Measurements from ENCODE around the gene SLC39A9.

Gene SLC39A9

DNA sequence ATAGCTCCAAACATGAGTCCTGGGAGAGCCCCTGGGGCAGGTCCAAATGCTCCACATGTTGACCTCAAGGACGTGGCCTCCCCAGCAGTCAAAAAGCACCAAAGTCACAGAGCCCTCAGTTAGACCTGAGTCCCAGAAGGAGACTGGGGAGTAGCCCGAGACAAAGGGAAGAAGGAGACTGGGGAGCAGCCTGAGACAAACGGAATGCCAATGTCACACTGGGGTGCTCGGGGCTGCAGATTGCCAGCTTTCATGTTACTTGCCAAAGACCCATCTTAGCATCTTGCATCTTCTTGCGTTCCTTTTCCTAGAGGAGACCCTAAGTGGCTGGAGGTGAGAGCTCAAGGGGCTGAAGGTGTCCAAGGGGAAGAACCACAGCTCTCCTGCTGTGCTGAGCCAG is 100.9 kb downstream of the SLC39A9 start:
- DNase-seq (ENCODE audit: low read depth, low spot score) = no peak

DNA sequence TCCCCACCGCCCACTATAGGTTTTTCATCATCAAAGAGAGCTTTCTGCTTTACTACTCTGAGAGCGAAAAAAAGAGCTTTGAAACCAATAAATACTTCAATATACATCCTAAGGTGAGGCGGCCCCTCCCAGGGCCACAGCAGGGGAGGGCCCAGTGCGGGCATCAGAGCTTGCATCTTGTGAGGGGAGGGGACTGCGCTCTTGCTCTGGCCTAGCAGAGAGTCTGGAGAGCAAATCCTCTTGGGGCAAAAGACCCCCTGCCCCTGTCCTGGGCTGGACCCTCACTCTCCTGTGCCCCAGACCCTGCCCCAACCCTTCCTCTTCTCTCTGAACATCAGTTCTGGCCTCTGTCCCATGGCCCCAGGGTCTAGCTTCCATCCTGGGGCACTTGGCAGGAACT is 101.6 kb downstream of the SLC39A9 start:
- DNase-seq (ENCODE audit: low read depth, low spot score) = no peak

DNA sequence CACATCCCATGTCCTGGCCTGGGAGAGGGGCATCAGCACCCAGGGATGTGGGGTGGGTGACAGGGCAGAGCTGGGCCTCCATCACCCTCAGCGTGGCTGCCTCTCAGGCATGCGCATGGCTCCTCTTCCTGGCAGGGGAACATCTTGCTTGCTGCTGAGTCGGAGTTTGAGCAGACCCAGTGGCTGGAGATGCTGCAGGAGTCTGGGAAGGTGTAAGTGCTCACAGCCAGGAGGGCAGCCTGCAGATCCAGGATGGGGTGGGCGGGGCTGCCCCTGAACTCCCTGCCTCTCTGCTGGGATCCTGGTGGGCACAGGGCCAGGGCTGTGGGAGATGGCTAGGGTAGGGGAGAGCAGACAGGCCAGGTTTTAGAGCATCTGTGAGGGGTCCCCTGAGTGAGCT is 102.2 kb downstream of the SLC39A9 start:
- no peak for DNase-seq (ENCODE audit: low read depth, low spot score)

DNA sequence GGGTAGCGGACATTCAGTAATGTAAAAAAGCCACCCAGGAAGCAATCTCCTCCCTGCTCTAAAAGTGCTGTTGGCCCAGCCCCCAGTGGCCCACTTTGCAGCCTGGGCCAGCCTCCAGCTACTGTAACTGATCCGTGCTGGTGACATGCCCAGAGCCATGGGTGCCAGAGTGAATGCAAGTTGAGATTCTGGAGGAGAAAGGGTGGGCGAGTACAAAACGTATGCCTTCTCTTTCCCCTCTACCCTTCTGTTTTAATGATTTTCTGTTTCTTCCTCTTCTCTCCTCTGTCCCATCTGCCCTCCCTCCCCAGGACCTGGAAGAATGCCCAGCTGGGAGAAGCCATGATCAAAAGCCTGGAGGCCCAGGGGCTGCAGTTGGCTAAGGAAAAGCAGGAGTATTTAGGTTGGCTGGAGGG is 102.9 kb downstream of the SLC39A9 start:
- DNase-seq (ENCODE audit: low read depth, low spot score) = no peak

DNA sequence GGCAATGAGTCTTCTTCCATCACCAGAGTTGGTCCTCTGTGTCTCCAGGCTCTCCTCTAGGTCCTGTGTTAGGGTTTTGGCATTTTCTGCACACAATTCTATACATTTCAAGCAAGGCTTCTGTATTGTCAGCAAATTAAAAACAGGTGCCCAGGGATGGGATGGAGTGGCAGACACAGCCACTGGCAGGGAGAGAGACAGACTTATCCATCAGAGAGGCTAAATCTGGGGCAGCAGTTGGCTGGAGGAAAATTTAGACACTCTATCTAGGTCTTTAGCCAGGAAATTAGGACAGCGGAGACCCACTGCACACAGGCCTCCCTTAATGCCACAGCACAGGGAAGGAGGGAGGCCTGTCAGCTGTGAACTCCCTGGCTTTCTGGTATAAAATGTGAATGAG is 106.3 kb downstream of the SLC39A9 start:
- no peak for DNase-seq (ENCODE audit: low read depth, low spot score)

DNA sequence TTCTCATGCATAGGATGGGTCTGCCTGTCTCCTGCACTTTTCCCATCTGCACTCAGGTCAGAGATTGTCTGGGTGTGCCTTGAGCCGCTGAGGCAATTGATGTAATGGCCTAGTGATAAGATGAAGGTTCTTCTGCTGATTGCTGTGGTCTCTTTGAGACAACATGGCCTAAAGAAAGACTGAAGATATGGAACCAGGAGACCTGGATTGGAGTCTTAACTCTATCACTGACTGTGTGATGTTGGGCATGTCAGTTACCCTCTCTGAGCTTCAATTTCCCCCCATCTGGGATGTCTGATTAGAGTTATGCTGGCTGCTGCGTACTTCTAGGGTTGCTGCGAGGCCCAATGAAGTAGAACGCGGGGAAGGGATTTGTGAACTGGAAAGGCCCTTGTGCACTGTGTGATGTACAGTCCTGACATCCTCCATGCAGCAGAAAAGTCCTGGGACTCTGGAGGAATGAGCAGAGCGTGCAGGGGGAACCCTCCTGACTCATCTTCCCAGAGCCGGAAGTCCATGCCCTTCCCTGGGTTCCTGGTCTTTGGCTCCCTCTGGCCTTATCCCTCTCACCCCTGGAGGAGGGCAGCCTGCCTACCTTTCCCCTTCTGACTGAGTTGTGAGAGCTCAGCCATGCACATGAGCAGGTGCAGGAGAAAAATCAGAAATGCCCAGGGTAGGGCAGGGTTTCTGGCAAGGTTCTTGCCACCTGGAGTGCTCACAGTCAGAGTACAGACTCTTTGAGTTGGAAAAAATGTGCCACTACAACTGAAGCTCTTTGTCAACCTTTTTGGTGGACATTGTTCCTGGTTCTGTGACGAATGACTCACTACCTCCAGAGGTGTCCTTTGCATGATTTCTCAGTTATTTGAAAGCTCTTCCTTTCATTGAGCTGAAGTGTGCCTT is 107.1 kb downstream of the SLC39A9 start:
- no peak for DNase-seq (ENCODE audit: low read depth, low spot score)

DNA sequence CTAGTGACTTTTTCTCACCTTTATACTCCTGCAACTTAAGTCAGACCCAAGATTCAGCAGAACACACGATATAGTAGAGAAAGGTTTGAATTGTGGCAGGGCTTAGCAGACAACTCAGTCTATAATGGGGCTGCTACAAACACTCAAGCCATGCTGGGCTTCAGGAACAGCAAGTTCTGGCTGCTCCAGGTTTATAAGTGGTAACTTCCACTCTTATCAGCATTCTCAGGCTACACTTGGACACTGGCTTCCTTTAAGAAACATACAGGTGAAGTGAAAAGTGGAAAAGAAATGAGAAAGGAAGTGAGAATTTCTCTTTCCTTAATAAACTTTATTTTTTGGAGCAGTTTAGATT is 107.7 kb downstream of the SLC39A9 start:
- no peak for DNase-seq (ENCODE audit: low read depth, low spot score)

Measured in activated naive CD8-positive, alpha-beta T cell treated with anti-CD3 and anti-CD28 coated beads, Interleukin-2, amount 50 U/mL, for 16 hours (primary cell).